Trophoblast cell (in vitro differentiated cells and primary cell): Measurements from ENCODE around the gene ACOX3.

ENCODE experiments used
- DNase-seq, 2 donors: peaks; one replicate each; pipeline ENCODE4 v3.0.0-alpha.2; 2016
- H2AFZ ChIP-seq: 2 replicates; pipeline ENCODE4 v1.6.1; 2013; ENCODE audit warnings: low read length, moderate library complexity, mild to moderate bottlenecking; ENCODE audit not compliant: insufficient read depth, poor library complexity
- H2AK5ac ChIP-seq: 2 replicates; pipeline ENCODE4 v1.6.1; 2013; ENCODE audit warnings: mild to moderate bottlenecking, low read length
- H2BK120ac ChIP-seq: 2 replicates; pipeline ENCODE4 v1.6.1; 2013; ENCODE audit warnings: low read length, mild to moderate bottlenecking, moderate library complexity; ENCODE audit not compliant: insufficient read depth, poor library complexity
- H2BK12ac ChIP-seq: 2 replicates; pipeline ENCODE4 v1.6.1; 2013; ENCODE audit warnings: mild to moderate bottlenecking, low read length, moderate library complexity
- H2BK5ac ChIP-seq: 2 replicates; pipeline ENCODE4 v1.6.1; 2013; ENCODE audit warnings: low read length, low read depth, moderate library complexity, mild to moderate bottlenecking; ENCODE audit not compliant: poor library complexity
- H3K14ac ChIP-seq: 2 replicates; pipeline ENCODE4 v1.6.1; 2013; ENCODE audit warnings: mild to moderate bottlenecking, low read length
- H3K18ac ChIP-seq: 2 replicates; pipeline ENCODE4 v1.6.1; 2013; ENCODE audit warnings: mild to moderate bottlenecking, low read length
- H3K23ac ChIP-seq: 2 replicates; pipeline ENCODE4 v1.6.1; 2013; ENCODE audit warnings: low read length
- H3K27ac ChIP-seq: 2 replicates; pipeline ENCODE4 v1.5.1; 2013; ENCODE audit warnings: low read depth, mild to moderate bottlenecking, inconsistent platforms, low read length, moderate library complexity
- H3K27me3 ChIP-seq: 2 replicates; pipeline ENCODE4 v1.6.1; 2013; ENCODE audit warnings: inconsistent platforms, mild to moderate bottlenecking, low read length, moderate library complexity; ENCODE audit not compliant: insufficient read depth
- H3K36me3 ChIP-seq, 2 experiments: 1 replicate in 1 of 2; 2 replicates in 1 of 2; pipeline ENCODE4 v1.6.1; 2013; ENCODE audit warnings: low read length in 2 of 2, mild to moderate bottlenecking in 2 of 2, moderate library complexity in 1 of 2; ENCODE audit not compliant: insufficient read depth in 2 of 2, control insufficient read depth in 1 of 2
- H3K4ac ChIP-seq: 2 replicates; pipeline ENCODE4 v1.6.1; 2013; ENCODE audit warnings: low read depth, mild to moderate bottlenecking, low read length, moderate library complexity
- H3K4me1 ChIP-seq, 2 experiments: 1 replicate in 1 of 2; 2 replicates in 1 of 2; pipeline ENCODE4 v1.6.1; 2013; ENCODE audit warnings: low read length in 2 of 2, mild to moderate bottlenecking in 2 of 2, moderate library complexity in 1 of 2; ENCODE audit not compliant: insufficient read depth in 2 of 2, control insufficient read depth in 1 of 2
- H3K4me2 ChIP-seq: 2 replicates; pipeline ENCODE4 v1.6.1; 2013; ENCODE audit warnings: inconsistent platforms, mild to moderate bottlenecking, low read length, moderate library complexity
- H3K4me3 ChIP-seq: 2 replicates; pipeline ENCODE4 v1.5.1; 2013; ENCODE audit warnings: mild to moderate bottlenecking, low read depth, low read length, inconsistent platforms
- H3K79me1 ChIP-seq: one replicate; pipeline ENCODE4 v1.6.1; 2013; ENCODE audit warnings: low read length
- H3K79me2 ChIP-seq: 2 replicates; pipeline ENCODE4 v1.6.1; 2013; ENCODE audit warnings: low read length, mild to moderate bottlenecking; ENCODE audit not compliant: control insufficient read depth, insufficient read depth, poor library complexity
- H3K9ac ChIP-seq: 2 replicates; pipeline ENCODE4 v1.6.1; 2013; ENCODE audit warnings: mild to moderate bottlenecking, low read length
- H3K9me3 ChIP-seq: 2 replicates; pipeline ENCODE4 v1.6.1; 2013; ENCODE audit warnings: low read depth, mild to moderate bottlenecking, control low read depth, inconsistent platforms, low read length; ENCODE audit not compliant: insufficient read depth
- H4K12ac ChIP-seq: 2 replicates; pipeline ENCODE4 v1.6.1; 2013; ENCODE audit warnings: low read depth, mild to moderate bottlenecking, low read length, moderate library complexity
- H4K8ac ChIP-seq: 2 replicates; pipeline ENCODE4 v1.6.1; 2013; ENCODE audit warnings: low read depth, mild to moderate bottlenecking, low read length, moderate library complexity
- H4K91ac ChIP-seq: one replicate; pipeline ENCODE4 v1.6.1; 2013; ENCODE audit warnings: low read depth, mild to moderate bottlenecking, low read length, moderate library complexity
- WGBS: extraction: QIAGEN DNeasy Blood & Tissue Kit; methylation state at CpG from one replicate; pipeline ENCODE4 v1.1.7; 2013; ENCODE audit warnings: missing lambda C conversion rate; ENCODE audit not compliant: insufficient read length, insufficient coverage; ENCODE audit errors: extremely low coverage; 5-methylcytosine and 5-hydroxymethylcytosine counted together

Gene ACOX3

GRCh38 chr4:8332038-8332857 lies 108.3 kb downstream of the ACOX3 start:
- no peak overlapping the region for H2AFZ ChIP-seq
- no peak overlapping the region for H3K4me2 ChIP-seq
- H2AK5ac ChIP-seq, result no peak overlapping the region
- DNase-seq, result no peak
- no peak overlapping the region for H4K12ac ChIP-seq
- no peak overlapping the region for H4K91ac ChIP-seq
- H3K4ac ChIP-seq, result no peak overlapping the region
- H3K79me2 ChIP-seq, result no peaks in the 10 kb centered on the region
- no peak overlapping the region for H2BK12ac ChIP-seq
- no peak overlapping the region for H3K27ac ChIP-seq
- no peak overlapping the region for H2BK120ac ChIP-seq
- peaks cover 7% of the 10 kb centered on the region for H3K9me3 ChIP-seq
- no peak overlapping the region for H3K23ac ChIP-seq
- no CpG with 5 or more reads among the region's 12 CpGs for WGBS
- H3K4me3 ChIP-seq, result no peak overlapping the region
- no peak overlapping the region for H3K18ac ChIP-seq
- no peaks in the 10 kb centered on the region for H3K79me1 ChIP-seq
- H3K4me1 ChIP-seq, result peaks cover 0 to 6% of the 10 kb centered on the region in 2 experiments
- no peaks in the 10 kb centered on the region for H3K27me3 ChIP-seq
- no peak overlapping the region for H3K9ac ChIP-seq
- no peak overlapping the region for H2BK5ac ChIP-seq
- H3K14ac ChIP-seq, result no peak overlapping the region
- no peaks in the 10 kb centered on the region for H3K36me3 ChIP-seq
- H4K8ac ChIP-seq, result no peak overlapping the region

- no peak overlapping the region for H2BK5ac ChIP-seq
- no peak overlapping the region for H3K14ac ChIP-seq
- no peak overlapping the region for H3K4ac ChIP-seq
- no peaks in the 10 kb centered on the region for H3K36me3 ChIP-seq
- H3K23ac ChIP-seq, result no peak overlapping the region
- H4K12ac ChIP-seq, result no peak overlapping the region
- H3K27ac ChIP-seq, result no peak overlapping the region
- H3K79me2 ChIP-seq, result no peaks in the 10 kb centered on the region
- H2AK5ac ChIP-seq, result no peak overlapping the region
- H3K9ac ChIP-seq, result no peak overlapping the region
- no CpG with 5 or more reads among the region's 6 CpGs for WGBS
- H3K4me3 ChIP-seq, result no peak overlapping the region
- H2AFZ ChIP-seq, result no peak overlapping the region
- H3K4me2 ChIP-seq, result no peak overlapping the region
- no peak overlapping the region for H2BK120ac ChIP-seq
- no peak for DNase-seq
- no peaks in the 10 kb centered on the region for H3K79me1 ChIP-seq
- H3K4me1 ChIP-seq, result peaks cover 0 to 6% of the 10 kb centered on the region in 2 experiments
- no peak overlapping the region for H4K8ac ChIP-seq
- H3K27me3 ChIP-seq, result no peaks in the 10 kb centered on the region
- no peak overlapping the region for H2BK12ac ChIP-seq
- no peak overlapping the region for H3K18ac ChIP-seq
- no peak overlapping the region for H4K91ac ChIP-seq
- peaks cover 7% of the 10 kb centered on the region for H3K9me3 ChIP-seq
These were observed 109.0 kb downstream of the ACOX3 start for GRCh38 chr4:8331575-8331955.

- Histone ChIP-seq H3K36me3 (no peaks in the 10 kb centered on the region), H2BK5ac (no peak overlapping the region), H3K4ac (no peak overlapping the region), H2BK120ac (no peak overlapping the region), H3K4me2 (no peak overlapping the region), H3K79me1 (no peaks in the 10 kb centered on the region), H4K91ac (no peak overlapping the region), H3K27me3 (no peaks in the 10 kb centered on the region), H3K14ac (no peak overlapping the region), H3K18ac (no peak overlapping the region), H4K8ac (no peak overlapping the region), H2BK12ac (no peak overlapping the region), H3K23ac (no peak overlapping the region), H3K4me3 (no peak overlapping the region), H2AK5ac (peak overlapping the region; percentile 13), H2AFZ (no peak overlapping the region), H3K9ac (no peak overlapping the region), H3K9me3 (peaks cover 7% of the 10 kb centered on the region), H3K27ac (no peak overlapping the region), H3K4me1 (peaks cover 0 to 6% of the 10 kb centered on the region in 2 experiments), H4K12ac (no peak overlapping the region), H3K79me2 (no peaks in the 10 kb centered on the region)
- WGBS, result no CpG with 5 or more reads among the region's 15 CpGs
- DNase-seq, result no peak
These were observed 109.5 kb downstream of the ACOX3 start for GRCh38 chr4:8330821-8331574.

GRCh38 chr4:8329859-8330761 lies 110.4 kb downstream of the ACOX3 start:
- Histone ChIP-seq H2AFZ (no peak overlapping the region), H4K91ac (no peak overlapping the region), H2BK120ac (no peak overlapping the region), H3K9ac (no peak overlapping the region), H3K14ac (no peak overlapping the region), H3K79me2 (no peaks in the 10 kb centered on the region), H3K27ac (no peak overlapping the region), H2AK5ac (no peak overlapping the region), H3K79me1 (no peaks in the 10 kb centered on the region), H3K27me3 (no peaks in the 10 kb centered on the region), H2BK12ac (no peak overlapping the region), H3K4me3 (no peak overlapping the region), H4K8ac (no peak overlapping the region), H3K36me3 (no peaks in the 10 kb centered on the region), H3K4me1 (peaks cover 0 to 6% of the 10 kb centered on the region in 2 experiments), H2BK5ac (no peak overlapping the region), H4K12ac (no peak overlapping the region), H3K18ac (no peak overlapping the region), H3K9me3 (peaks cover 7% of the 10 kb centered on the region), H3K23ac (no peak overlapping the region), H3K4me2 (no peak overlapping the region), H3K4ac (no peak overlapping the region)
- no CpG with 5 or more reads among the region's 20 CpGs for WGBS
- no peak for DNase-seq
